ENCODE data around the gene ENPP7. TPM values are rescaled to one million over a fixed set of nuclear protein-coding genes. Genes with fewer than 3 reads are reported as not detected.
"Not testable (repeated sequence)": the region's sequence is repeated elsewhere in the genome, so short reads cannot be mapped to it uniquely, and the experiment has no call there.

Gene ENPP7
- total RNA-seq, 4 donors from 2014 or later = not detected

- DNase-seq (ENCODE audit: low spot score) (no peak), ATAC-seq (ENCODE audit: low FRiP score) (no peak)
- no peak for TF ChIP-seq CTCF (IDR thresholded peaks at IDR 0.05)
These were observed 19.2 kb downstream of the ENPP7 start for GRCh38 chr17:79749958-79750357.

DNA sequence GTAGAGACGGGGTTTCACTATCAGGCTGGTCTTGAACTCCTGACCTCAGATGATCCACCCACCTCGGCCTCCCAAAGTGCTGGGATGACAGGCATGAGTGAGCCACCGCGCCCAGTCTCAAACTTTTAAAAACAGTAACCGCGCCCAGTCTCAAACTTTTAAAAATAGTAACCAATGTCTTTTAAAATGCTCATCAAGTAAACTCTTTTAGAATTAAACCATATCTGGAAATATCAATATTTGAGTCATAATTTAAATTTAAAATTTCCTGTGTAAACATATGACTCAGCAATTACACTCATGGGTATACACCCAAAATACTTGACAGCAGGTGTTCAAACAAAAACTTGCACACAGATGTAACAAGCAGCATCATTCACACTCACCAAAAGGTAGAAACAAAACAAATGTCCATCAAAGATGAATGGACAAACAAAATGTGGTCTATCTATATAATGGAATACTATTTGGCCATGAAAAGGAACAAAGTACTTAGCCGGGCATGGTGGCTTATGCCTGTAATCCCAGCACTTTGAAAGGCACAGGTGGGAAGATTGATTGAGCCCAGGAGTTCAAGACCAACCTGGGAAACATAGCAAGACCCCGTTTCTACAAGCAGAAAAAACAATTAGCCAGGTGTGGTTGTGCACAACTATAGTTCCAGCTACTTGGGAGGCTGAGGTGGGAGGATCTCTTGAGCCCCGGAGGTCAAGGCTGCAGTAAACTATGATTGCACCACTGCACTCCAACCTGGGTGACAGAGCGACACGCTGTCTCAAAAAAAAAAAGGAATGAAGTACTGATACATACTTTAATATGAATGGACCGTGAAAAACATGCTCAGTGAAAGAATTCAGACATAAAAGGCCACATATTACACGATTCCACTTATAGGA, 20.2 kb downstream of the ENPP7 start:
- ATAC-seq (ENCODE audit: low FRiP score) (no peak), DNase-seq (ENCODE audit: low spot score) (no peak)
- TF ChIP-seq CTCF (IDR thresholded peaks at IDR 0.05) = no peak

GRCh38 chr17:79752175-79752574, 21.4 kb downstream of the ENPP7 start:
- no peak for DNase-seq (ENCODE audit: low spot score)
- ATAC-seq (ENCODE audit: low FRiP score) = no peak
- no peak for TF ChIP-seq CTCF (IDR thresholded peaks at IDR 0.05)

GRCh38 chr17:79754370-79754769, 23.6 kb downstream of the ENPP7 start:
- ATAC-seq (ENCODE audit: low FRiP score) (no peak), DNase-seq (ENCODE audit: low spot score) (no peak)
- TF ChIP-seq CTCF (IDR thresholded peaks at IDR 0.05) = no peak

GRCh38 chr17:79754903-79755302, 24.2 kb downstream of the ENPP7 start:
- not testable (repeated sequence) for ATAC-seq (ENCODE audit: low FRiP score); DNase-seq (ENCODE audit: low spot score)

DNA sequence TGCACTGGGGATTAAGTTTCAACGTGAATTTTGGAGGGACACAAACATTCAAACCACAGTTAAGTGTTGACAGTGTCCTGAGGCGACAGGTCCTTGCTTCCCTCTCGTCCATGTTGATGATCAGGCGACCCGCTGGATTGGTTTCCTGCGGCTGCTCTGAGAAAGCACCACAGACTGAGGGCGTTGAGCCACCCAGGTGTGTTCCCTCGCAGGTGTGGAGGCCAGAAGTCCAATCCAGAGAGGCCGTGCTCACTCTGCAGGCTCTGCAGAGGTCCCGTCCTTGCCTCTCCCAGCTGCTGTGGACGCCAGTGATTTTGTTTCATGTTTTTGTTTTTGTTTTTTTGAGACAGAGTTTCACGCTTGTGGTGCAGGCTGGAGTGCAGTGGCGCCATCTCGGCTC, 24.8 kb downstream of the ENPP7 start:
- TF ChIP-seq CTCF (IDR thresholded peaks at IDR 0.05) = no peak
- ATAC-seq (ENCODE audit: low FRiP score) (no peak), DNase-seq (ENCODE audit: low spot score) (no peak)

GRCh38 chr17:79757140-79757745, 26.5 kb downstream of the ENPP7 start:
- ATAC-seq (ENCODE audit: low FRiP score) (no peak), DNase-seq (ENCODE audit: low spot score) (no peak)
- TF ChIP-seq CTCF (IDR thresholded peaks at IDR 0.05) = no peak

Data from omental fat pad (tissue), 4 donors.